Islet of Langerhans (tissue), 1 donor: Measurements from ENCODE around the gene RNF169.
A peak's percentile ranks its signal among the peaks of the same experiment; 100 is the strongest.
"Not testable (repeated sequence)": the region's sequence is repeated elsewhere in the genome, so short reads cannot be mapped to it uniquely, and the experiment has no call there.

Experiments used
- FAIRE-seq: peaks from one replicate; lab custom pipeline; 2011; peaks lifted over from hg19 to GRCh38; lab: Jason Lieb, UNC

Gene RNF169

DNA sequence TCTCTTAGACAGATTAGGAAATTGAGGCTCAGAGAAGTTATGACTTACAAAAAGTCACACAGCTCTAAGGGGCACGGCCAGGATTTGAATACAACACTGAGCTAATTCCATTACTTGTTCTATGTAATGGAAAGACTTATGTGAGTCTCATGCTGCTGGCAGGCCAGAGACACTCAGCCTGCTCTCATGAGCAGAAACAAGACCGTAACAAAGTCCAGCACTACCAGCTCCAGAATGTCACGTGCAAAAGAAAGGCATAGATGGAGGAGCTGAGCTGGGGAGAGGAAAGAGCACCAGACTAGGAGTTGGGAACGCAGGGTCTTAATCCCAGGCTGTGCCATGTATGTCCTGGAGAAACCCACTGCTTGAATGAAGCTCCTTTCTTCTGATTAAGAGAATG lies 19.3 kb upstream of the RNF169 start:
- no peak for FAIRE-seq

DNA sequence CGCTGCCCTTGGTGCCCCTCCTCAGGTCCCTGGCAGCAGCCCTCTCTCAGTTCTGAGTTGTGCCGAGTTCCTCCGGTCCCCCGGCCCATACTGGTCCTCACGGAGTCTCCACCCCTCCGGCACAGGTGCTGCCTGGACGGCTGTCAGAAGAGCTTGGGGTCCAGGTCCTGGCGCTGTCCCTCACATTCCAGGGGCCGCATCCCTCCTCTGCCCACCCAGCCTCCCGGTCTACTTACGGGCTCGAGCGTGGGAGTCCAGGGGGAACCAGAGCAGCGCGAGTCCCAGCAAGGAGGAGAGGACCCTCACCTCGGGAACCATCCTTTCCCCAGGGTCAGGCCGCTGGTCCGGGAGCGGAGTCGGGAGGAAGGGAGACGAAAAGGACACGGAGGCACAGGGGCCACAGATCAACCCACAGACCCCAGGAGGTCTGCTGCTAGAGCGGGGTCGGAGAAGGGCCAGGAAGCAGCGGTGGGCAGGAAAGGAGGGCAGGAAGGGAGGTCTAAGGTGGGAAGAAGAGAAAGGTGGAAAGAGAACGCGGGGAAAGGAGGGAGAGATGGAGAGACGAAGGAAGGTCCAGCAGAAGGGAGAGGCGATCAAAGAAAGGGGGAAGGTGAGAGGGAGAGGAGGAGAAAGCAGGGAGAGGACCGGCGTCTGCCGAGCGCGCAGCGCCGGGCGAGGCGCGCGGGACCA lies 17.9 kb upstream of the RNF169 start:
- FAIRE-seq: no peak

DNA sequence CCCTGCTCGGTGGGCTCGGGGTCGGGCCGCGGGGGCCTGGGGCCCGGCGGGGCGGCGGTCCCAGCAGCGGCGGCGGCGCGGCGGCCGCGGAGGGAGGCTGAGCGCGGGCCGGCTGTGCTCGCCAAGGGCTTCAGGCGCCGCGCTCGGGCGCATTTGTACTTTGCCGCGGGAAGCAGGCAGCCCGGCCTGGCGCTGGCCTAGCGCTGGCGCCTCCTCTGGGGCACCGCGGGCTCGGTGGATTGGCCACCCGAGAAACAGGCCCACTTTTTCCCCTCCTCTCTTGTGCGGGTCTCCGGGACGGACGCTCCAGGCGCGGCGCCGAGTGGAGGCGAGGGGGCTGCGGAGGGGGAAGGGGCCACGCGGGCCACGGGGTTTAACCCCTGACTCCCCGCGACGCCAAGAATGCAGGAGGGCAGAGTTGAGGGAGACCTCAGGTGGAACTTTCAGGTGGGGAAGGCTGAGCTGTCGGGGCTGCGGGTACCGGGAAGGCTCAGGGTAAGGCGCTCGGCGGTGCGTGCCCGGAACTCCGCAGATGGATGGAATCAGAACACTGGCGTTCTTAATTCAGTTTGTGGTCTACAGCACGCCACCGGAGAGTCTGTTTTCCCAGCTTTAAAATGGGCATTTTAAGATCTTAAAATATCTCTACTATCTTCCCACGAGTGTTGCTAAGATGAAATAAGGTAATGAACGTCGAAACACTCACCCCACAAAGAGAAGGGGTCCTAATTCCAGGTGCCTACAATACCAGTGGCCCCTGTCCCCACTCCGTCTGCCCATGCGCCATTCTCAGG lies 17.2 kb upstream of the RNF169 start, which contains the start of gene CHRDL2:
Gene CHRDL2, minus strand, starts transcription at position 126 of the 794 bp plus-strand sequence. CDS start 538 bp downstream, outside the sequence.
- FAIRE-seq: no peak

DNA sequence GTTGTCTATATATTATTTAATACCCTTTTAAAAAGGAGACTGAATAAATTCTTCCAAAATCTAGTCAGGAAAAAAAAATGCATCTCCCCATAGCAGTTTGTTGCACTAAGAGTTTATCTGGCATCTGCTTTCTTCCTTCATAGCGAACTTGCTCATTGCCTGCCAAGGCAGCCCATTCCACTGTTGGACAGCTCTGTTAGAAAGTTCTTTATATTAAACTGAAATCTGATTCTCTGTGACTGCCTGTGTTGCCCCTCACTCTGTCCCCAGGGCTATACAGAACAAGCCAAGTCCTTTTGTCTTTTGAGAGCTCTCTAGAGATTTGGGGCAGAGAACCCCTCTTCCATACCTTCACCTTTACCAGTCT lies 14.1 kb upstream of the RNF169 start:
- FAIRE-seq: no peak

DNA sequence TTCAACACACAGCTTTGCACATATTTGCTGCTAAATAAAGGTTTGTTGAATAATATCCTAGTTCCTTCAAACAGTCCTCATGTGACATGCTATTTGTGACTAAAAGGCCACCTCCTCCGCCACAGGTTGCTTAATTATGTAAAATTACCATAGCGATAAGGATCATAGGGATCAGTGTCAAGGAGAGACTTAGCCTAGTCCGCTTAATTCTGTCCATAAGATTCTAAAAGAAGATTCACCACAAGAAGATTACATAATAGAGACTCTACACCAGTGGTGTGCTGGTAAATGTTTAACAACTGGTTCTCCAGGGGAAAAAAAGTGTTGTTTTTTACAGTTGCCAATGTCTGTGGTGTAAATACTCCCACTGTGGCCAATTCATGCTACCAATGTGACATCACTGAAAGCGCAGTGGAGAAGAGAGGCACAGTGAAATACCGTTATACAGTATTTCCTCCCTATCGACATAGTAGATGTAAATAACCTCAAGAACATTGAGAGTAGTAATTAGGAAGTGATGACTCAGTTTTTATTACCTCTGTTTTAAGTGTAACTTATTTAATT lies 13.2 kb upstream of the RNF169 start:
- FAIRE-seq: no peak

DNA sequence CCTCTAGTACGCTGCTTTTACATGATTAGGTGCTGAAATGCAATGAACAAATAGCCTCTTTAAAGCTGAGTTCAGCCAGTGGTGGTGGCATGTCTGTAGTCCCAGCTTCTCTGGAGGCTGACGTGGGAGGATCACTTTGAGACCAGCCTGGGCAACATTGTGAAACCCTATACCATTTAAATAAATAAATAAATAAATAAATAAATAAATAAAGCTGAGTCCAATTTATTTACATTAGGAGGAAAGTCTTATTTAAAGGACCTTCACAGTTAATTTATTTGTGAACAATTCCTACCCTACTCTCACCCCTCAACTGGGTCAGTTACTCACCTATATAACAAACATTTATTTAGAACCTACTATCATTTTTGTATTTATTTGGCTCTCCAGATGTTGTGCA lies 12.6 kb upstream of the RNF169 start:
- FAIRE-seq: no peak

DNA sequence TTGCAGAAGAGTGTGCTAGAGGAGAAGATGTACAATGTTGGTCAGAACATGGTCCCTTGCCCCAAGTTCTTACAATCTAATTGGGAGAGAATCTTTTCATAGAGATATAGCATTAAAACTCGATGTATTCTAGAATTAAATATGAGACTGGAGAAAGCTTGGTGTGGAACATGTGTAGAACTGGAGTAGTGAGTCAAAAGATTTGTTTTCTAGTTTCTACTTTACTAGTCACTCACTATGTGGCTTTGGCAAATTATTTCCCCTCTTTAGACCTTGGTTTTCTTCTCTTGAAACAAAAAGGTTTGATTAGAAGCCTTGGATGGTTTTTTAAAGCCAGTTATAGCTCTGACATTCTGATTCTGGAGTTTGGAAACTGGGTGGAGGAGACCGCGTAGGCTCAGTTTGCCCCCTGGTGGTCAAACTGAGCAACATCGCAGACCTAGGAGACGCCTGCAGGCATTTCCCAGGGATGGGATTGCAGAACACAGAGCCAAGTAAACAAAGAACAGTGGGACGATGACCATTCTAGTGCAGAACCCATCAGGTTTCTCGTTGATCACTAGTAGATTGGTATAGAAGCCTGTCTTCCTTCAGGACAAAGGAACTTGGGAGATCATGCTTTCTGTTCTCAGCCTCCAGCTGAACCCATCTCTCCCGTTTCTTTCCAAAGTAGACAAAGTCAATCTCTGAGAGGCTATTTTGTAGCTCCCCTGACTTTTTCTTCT lies 8.9 kb upstream of the RNF169 start:
- peak; percentile 30 for FAIRE-seq

DNA sequence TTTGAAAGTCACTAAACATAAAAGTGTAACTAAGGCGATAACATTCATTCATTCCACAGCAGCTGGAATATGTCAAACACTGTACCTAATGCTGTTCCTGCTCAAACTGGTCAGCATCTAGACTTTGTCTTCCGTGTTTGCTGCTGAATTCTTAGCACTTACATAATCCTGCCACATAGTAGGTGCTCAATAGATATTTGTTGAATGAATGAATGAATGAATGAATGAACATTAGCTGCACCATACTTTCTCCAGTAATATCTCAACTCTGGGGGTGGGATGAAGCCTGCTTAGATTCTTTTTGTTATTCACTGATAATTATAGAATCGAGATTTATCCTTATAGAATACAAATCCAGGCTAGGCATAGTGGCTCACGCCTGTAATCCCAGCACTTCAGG lies 6.6 kb upstream of the RNF169 start:
- FAIRE-seq: no peak

DNA sequence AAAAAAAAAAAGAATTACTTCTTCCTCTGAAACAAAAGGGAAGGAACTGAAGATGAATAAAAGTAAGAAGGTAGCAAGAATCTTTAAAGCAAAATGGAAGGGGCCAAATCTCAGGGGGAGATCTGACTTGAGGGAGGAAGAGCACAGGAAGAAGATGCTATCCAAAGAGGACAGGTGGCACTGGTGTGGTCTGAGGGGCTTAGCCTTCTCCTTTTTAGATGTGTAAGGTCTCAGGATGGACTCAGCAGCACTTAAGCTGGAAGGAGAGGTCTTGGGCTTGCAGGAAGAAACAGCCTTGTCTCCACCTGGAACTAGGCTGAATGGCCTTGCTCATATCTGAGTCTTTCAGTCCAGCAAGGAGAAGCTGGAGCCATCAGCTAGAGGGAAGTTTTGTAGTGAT lies 5.0 kb upstream of the RNF169 start:
- no peak for FAIRE-seq

DNA sequence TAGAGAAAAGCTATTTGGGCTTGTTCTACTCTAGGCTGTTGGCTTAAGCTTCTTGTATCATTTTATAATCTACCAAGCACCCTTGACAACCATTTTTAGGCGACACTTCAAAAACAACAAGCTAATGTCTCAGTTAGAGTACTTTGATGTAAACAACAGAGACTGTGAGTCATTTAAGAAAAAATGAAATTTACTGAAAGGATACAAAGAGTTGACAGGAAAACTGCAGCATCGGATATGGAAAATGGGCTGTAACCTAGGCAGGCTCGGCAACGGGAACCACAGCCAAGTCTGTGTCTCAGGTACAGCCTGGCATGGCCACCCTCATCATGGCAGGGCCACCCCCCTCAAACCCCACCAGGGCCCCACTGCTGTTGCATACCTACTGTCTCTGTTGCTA lies 4.4 kb upstream of the RNF169 start:
- no peak for FAIRE-seq

DNA sequence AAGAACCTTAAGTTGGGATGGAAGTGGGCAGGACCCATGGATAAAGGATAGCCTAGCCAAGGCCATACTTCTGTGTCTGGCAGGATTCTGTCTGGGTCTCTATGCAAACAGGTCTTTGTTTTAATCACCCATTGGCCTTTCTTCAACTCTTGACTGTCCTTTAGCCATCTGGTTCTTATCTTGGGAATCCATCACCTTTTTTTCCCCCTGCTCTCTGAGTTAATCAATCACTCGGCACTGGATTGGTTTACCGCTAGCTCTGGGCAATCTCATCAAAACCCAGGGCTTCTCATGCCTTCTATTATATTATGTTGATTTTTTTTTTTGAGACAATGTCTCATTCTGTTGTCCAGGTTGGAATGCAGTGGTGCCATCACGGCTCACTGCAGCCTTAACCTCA lies 1.8 kb upstream of the RNF169 start:
- no peak for FAIRE-seq

DNA sequence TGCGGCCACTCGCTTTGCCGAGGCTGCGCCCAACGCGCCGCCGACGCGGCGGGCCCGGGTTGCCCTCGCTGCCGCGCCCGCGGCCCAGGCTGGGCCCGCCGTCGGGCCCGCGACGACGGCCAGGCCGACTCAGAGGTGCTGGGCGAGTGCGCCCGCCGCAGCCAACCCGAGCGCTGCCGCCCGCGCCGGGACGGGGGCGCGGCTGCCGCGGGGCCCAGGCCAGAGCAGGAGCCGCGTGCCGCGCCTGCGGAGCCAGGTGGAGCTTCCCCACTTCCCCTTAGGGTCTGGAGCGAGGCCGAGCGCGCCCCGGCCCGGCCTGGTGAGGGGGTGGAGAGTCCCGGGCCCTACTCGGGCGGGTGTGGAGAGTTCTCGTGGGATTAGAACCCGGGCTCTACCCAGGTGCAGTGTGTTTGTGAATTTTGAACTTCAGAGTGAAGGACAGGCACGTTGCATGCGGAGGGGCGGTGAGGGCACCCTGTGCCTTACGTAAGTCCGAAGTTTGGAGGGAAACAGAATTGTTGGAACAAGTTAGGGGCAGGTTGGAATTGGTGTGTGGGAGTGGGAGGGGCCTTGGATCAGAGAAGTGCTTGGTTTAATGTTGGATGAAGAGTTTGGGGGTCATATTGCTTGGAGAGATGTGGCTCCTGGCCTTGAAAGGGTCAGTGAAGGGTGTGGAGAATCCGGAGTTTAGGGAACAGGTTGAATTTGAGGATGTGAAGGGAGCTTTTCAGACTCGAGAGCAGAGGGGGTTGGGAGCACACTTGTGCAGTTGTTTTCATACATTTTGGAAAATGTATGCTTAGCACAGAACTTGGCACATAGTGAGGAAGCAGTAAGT lies 697 bp downstream of the RNF169 start:
- FAIRE-seq: no peak

DNA sequence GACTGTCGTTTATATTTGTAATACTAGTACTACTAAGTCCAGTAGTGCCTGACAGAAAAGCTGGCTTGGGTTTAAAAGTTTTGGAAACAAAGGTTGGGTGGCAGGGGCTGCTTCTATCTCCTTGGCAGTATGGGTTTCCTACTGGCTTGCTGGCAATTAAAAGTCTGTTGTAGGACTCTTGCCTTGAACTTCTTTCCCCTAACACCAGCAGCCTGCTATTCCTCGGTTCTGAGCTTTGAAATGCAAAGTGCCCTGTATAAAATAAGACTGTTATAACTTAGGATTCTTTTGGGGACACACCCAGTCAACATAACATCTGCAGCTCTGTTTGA lies 1.3 kb downstream of the RNF169 start:
- FAIRE-seq: no peak

DNA sequence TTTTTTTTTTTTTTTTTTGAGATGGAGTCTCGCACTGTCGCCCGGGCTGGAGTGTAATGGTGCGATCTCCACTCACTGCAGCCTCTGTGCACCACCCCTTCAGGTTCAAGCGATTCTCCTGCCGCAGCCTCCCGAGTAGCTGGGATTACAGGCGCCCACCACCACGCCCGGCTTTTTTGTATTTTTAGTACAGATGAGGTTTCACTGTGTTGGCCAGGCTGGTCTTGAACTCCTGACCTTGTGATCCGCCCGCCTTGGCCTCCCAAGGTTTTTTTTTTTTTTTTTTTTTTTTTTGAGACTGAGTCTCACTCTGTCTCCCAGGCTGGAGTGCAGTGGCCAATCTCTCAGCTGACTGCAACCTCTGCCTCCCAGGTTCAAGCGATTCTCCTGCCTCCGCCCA lies 1.9 kb downstream of the RNF169 start:
- FAIRE-seq: not testable (repeated sequence)

DNA sequence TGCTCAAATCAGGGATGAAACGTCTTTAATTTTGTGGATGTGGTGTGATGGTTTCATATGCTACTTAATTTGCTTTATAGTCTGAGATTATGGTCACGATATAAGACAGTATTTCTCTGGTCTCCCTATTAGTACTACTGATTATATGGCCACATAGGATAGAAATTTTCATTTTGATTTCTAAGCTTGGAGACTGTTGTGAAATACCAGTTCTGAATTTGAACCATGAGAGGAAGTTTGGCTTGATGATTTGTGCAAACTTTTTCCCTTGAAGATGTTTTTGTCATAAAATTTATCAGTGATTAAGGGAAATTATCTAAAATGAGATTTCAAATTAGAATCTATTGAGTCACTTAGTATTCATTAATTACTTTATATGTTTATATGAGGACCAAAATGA lies 2.7 kb downstream of the RNF169 start:
- FAIRE-seq: no peak

DNA sequence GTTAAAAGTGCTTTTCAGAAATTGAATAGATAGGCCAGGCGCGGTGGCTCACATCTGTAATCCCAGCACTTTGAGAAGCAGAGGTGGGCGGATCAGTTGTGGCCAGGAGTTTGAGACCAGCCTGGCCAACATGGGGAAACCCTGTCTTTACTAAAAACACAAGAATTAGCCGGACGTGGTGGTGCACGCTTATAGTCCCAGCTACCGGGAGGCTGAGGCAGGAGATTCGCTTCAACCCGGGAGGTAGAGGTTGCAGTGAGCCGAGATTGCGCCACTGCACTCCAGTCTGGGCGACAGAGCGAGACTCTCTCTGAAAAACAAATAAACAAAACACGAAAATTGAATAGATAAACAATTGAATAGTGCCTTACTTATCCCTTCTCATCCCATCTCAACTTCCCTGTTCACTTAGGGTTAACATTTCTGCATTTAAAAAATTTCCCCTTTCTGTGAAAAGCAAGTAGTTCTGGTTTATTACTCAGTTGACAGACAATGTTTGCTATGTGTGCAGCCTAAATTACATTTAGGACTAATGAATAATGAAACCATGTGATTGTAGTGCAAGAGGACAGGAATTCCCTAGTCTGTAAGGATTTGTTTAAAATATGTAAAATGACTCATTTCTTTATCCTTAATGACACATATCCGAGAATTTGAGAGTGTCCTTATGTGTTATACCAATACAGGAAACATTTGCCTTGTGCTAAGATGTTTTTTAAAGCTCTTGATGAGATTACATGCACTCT lies 6.0 kb downstream of the RNF169 start:
- peak; percentile 68 for FAIRE-seq

DNA sequence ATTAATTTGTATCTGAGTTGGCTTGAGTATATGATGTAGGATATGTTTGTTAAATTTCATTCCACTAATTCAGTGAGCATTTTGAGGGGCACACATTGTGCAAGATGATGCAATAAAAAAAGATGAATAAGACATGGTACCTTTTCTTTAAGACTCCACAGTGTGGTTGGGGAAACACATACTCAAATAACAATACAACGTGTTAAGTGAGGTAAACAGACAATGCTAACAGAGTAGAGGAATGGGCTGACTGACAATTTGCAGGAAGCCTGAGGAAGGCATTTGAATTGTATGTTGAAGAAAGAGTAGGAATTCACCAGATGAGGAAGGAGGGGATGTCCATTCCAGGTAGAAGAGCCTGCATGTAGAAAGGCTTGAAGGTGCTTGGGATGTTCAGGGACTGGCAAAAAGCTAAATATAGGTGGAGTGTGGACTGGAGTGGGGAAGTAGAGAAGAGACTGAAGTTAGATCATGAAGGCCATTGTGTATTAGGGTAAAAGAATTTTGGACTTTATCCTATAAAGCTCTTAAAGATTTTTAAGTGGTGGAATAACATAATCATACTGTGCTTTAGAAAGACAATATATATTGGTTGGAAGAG lies 6.8 kb downstream of the RNF169 start:
- FAIRE-seq: no peak

DNA sequence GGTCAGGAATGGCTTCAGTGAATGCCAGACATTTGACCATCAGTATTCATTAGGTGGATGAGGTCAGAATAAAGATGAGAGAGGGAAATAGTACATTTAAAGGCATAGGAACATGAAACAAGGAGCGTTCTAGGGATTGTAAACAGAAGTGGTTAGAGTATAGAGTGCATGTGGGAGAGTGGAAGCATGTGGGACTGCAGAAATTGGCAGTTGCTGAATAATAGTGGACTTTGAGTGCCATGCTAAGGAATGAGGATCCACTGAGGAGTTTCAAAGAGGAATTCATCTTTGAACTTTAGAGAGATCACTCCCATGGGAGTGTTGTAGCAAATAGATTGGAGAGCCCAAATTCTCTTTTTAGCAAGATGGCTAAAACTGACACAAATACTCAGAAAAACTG lies 7.9 kb downstream of the RNF169 start:
- FAIRE-seq: no peak

DNA sequence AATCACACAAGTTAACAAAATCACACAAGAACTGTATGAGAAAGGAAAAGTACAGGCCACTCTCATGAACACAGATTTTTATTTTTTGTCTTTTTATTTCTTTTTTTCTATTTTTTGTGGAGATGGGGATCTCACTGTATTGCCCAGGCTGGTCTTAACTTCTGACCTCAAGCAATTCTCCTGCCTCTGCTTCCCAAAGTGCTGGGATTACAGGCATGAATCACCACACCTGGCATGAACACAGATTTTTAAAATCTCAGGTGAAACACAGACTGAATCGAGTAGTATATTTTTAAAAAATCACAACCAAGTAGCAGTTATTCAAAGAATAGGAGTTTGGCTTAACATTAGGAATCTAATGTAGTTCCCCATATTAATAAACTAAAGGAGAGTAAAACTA lies 18.3 kb downstream of the RNF169 start:
- no peak for FAIRE-seq

DNA sequence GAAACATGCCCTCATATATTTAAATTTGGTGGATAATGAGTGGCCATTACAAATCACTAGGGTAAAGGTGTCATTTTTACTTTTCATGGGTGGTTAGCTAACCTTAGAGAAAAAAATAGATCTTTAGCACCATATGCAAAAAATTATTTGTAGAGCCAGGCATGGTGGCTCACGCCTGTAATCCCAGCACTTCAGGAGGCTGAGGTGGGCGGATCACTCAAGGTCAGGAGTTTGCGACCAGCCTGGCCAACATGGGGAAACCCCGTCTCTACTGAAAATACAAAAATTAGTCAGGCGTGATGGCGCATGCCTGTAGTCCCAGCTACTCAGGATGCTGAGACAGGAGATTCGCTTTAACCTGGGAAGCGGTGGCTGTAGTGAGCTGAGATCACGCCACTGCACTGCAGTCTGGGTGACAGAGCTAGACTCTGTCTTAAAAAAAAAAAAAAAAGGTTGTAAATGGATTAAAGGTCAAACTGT lies 19.6 kb downstream of the RNF169 start:
- FAIRE-seq: not testable (repeated sequence)
